Natural killer cell (primary cell): ENCODE data around the gene RHOBTB3. TPM values are rescaled to one million over a fixed set of nuclear protein-coding genes. Genes with fewer than 3 reads are reported as not detected.

Experiments used
- ATAC-seq, 3 donors: fragments of 150-1000 bp in 2 of 3; fragments of 200-7000 bp in 1 of 3; cut with Tn5 transposase; 1 replicate in 1 of 3; 2 replicates in 2 of 3; pipeline ENCODE4 v1.10.0; 2021; ENCODE audit warnings: mild to moderate bottlenecking in 2 of 3, moderate library complexity in 2 of 3
- DNase-seq, 2 donors: peaks; one replicate each; pipeline versions ENCODE4 v3.0.0 to v3.0.0-alpha.2; 2013 to 2021; ENCODE audit warnings: mixed read lengths in 1 of 2
- H3K27ac ChIP-seq: one replicate; pipeline ENCODE4 v1.5.1; 2013; ENCODE audit warnings: mild to moderate bottlenecking, low read length
- H3K27me3 ChIP-seq: one replicate; pipeline ENCODE4 v1.6.1; 2013; ENCODE audit warnings: low read length; ENCODE audit not compliant: control insufficient read depth, insufficient read depth
- H3K36me3 ChIP-seq: one replicate; pipeline ENCODE4 v1.6.1; 2013; ENCODE audit warnings: low read length; ENCODE audit not compliant: control insufficient read depth, insufficient read depth
- H3K4me1 ChIP-seq: one replicate; pipeline ENCODE4 v1.6.1; 2013; ENCODE audit warnings: low read length; ENCODE audit not compliant: control insufficient read depth, insufficient read depth
- H3K4me3 ChIP-seq: one replicate; pipeline ENCODE4 v1.5.1; 2013; ENCODE audit warnings: low read length
- H3K9me3 ChIP-seq: one replicate; pipeline ENCODE4 v1.6.1; 2013; ENCODE audit warnings: low read length; ENCODE audit not compliant: control insufficient read depth, insufficient read depth
- H3K27ac Mint-ChIP-seq, 2 donors: one replicate each; pipeline ENCODE4 v1.8.0; 2022; ENCODE audit warnings: mild to moderate bottlenecking in 2 of 2, mixed read lengths in 2 of 2, moderate library complexity in 1 of 2
- H3K27me3 Mint-ChIP-seq, 2 donors: one replicate each; pipeline ENCODE4 v1.8.0; 2022; ENCODE audit warnings: low read depth in 2 of 2, mixed read lengths in 2 of 2
- H3K36me3 Mint-ChIP-seq: one replicate; pipeline ENCODE4 v1.8.0; 2022; ENCODE audit warnings: mixed read lengths
- H3K4me1 Mint-ChIP-seq, 2 donors: one replicate each; pipeline ENCODE4 v1.8.0; 2022; ENCODE audit warnings: mixed read lengths in 2 of 2
- H3K4me3 Mint-ChIP-seq: one replicate; pipeline ENCODE4 v1.8.0; 2022; ENCODE audit warnings: mild to moderate bottlenecking, moderate library complexity, mixed read lengths
- H3K9me3 Mint-ChIP-seq, 2 donors: one replicate each; pipeline ENCODE4 v1.8.0; 2022; ENCODE audit warnings: mixed read lengths in 2 of 2
- CTCF ChIP-seq: fragments of 200-600 bp; IDR thresholded peaks from one replicate; pipeline ENCODE4 v1.8.0; 2022; ENCODE audit warnings: antibody characterized with exemption
- WGBS: methylation state at CpG from one replicate; pipeline ENCODE4 v1.1.7; 2013; ENCODE audit warnings: missing lambda C conversion rate; ENCODE audit not compliant: insufficient coverage; 5-methylcytosine and 5-hydroxymethylcytosine counted together
- intact Hi-C: fragments of 100-400 bp; cut with micrococcal nuclease; formaldehyde crosslinking; loops from one replicate; pipeline ENCODE4 v1.14.2; 2022
- total RNA-seq, 4 donors: library from RNA; stranded (reverse); fragments of 120-200 nt in 1 of 4; gene quantifications; one replicate each; pipeline versions ENCODE4 v1.2.3 to v1.2.4, GENCODE V29; 2013 to 2022

RHOBTB3 gene
- total RNA-seq, 3 donors from 2014 or later (not counting 1 experiment from before 2014, with no cell fraction given), result 46.5 to 55.1 (median 46.5) TPM

- no peak overlapping the region for H3K27ac Mint-ChIP-seq
- 87% methylated on average over 2 of the region's 2 CpGs for WGBS
- no peak overlapping the region for H3K4me3 Mint-ChIP-seq
- ATAC-seq (no peak), DNase-seq (no peak)
- H3K36me3 Mint-ChIP-seq, result no peaks in the 10 kb centered on the region
- H3K27me3 Mint-ChIP-seq, result peaks cover 0 to 3% of the 10 kb centered on the region in 2 donors
- no peaks in the 10 kb centered on the region for H3K9me3 Mint-ChIP-seq
- no peaks in the 10 kb centered on the region for H3K4me1 ChIP-seq
- no peak overlapping the region for H3K4me3 ChIP-seq
- no peaks in the 10 kb centered on the region for H3K27me3 ChIP-seq
- no peak overlapping the region for H3K27ac ChIP-seq
- H3K9me3 ChIP-seq, result no peaks in the 10 kb centered on the region
- H3K4me1 Mint-ChIP-seq, result no peaks in the 10 kb centered on the region
- no peak for TF ChIP-seq CTCF
- intact Hi-C loops, result no loop called here
- no peaks in the 10 kb centered on the region for H3K36me3 ChIP-seq
These were observed 44.5 kb upstream of the RHOBTB3 start for GRCh38 chr5:95686651-95687050.

GRCh38 chr5:95689680-95690079 lies 41.5 kb upstream of the RHOBTB3 start:
- no CpG with 5 or more reads among the region's 1 CpG for WGBS
- Histone ChIP-seq H3K27ac (no peak overlapping the region), H3K4me3 (no peak overlapping the region), H3K36me3 (no peaks in the 10 kb centered on the region), H3K27me3 (no peaks in the 10 kb centered on the region), H3K4me1 (no peaks in the 10 kb centered on the region), H3K9me3 (no peaks in the 10 kb centered on the region)
- intact Hi-C loops, result no loop called here
- Mint-ChIP-seq H3K27me3 (no peaks in the 10 kb centered on the region), H3K9me3 (no peaks in the 10 kb centered on the region), H3K36me3 (no peaks in the 10 kb centered on the region), H3K27ac (no peak overlapping the region), H3K4me3 (no peak overlapping the region), H3K4me1 (no peaks in the 10 kb centered on the region)
- no peak for DNase-seq
- ATAC-seq, result no peak
- TF ChIP-seq CTCF, result no peak

- Mint-ChIP-seq H3K4me1 (no peaks in the 10 kb centered on the region), H3K36me3 (no peaks in the 10 kb centered on the region), H3K9me3 (no peaks in the 10 kb centered on the region), H3K27ac (no peak overlapping the region), H3K27me3 (no peaks in the 10 kb centered on the region), H3K4me3 (no peak overlapping the region)
- Histone ChIP-seq H3K27ac (no peak overlapping the region), H3K27me3 (no peaks in the 10 kb centered on the region), H3K4me1 (no peaks in the 10 kb centered on the region), H3K9me3 (no peaks in the 10 kb centered on the region), H3K36me3 (no peaks in the 10 kb centered on the region), H3K4me3 (no peak overlapping the region)
- ATAC-seq, result no peak
- intact Hi-C loops, result no loop called here
- no peak for DNase-seq
- no peak for TF ChIP-seq CTCF
These were observed 40.8 kb upstream of the RHOBTB3 start for GRCh38 chr5:95690333-95690732.
